Naive thymus-derived CD4-positive, alpha-beta T cell (primary cell): ENCODE results near the gene MYCN. TPM values are rescaled to one million over a fixed set of nuclear protein-coding genes. Genes with fewer than 3 reads are reported as not detected.

ENCODE experiments used
- ATAC-seq: fragments of 150-1000 bp; cut with Tn5 transposase; 2 replicates; pipeline ENCODE4 v1.10.0; 2021; ENCODE audit warnings: mild to moderate bottlenecking, moderate library complexity
- CTCF ChIA-PET: fragments of 350-600 bp; sonication (Branson Sonifier 250); formaldehyde crosslinking; loops from one replicate; lab custom pipeline; 2021; ENCODE audit warnings: antibody characterized with exemption; lab: Charles Lee
- POLR2A ChIA-PET: fragments of 350-600 bp; sonication (Branson Sonifier 250); formaldehyde crosslinking; loops from one replicate; lab custom pipeline; 2021; ENCODE audit warnings: antibody characterized with exemption, inconsistent platforms; lab: Charles Lee
- DNase-seq, 9 donors: peaks; one replicate each; pipeline versions ENCODE4 v3.0.0 to v3.0.0-alpha.2; 2020 to 2022; ENCODE audit warnings: mixed read lengths in 1 of 9
- H3K27ac ChIP-seq: one replicate; pipeline ENCODE4 v1.7.0; 2013; ENCODE audit warnings: mild to moderate bottlenecking, low read depth, low read length, moderate library complexity
- H3K27me3 ChIP-seq, 2 donors: one replicate each; pipeline ENCODE4 v1.7.0; 2013; ENCODE audit warnings: low read length in 2 of 2, mild to moderate bottlenecking in 2 of 2, moderate library complexity in 2 of 2; ENCODE audit not compliant: control insufficient read depth in 2 of 2, insufficient read depth in 2 of 2
- H3K36me3 ChIP-seq, 3 experiments: 1 replicate in 2 of 3; 2 replicates in 1 of 3; pipeline ENCODE4 v1.7.0; 2013; ENCODE audit warnings: low read length in 3 of 3, mild to moderate bottlenecking in 3 of 3, moderate library complexity in 1 of 3; ENCODE audit not compliant: insufficient read depth in 3 of 3, control insufficient read depth in 2 of 3
- H3K4me1 ChIP-seq, 2 donors: one replicate each; pipeline ENCODE4 v1.7.0; 2013; ENCODE audit warnings: low read length in 2 of 2, mild to moderate bottlenecking in 2 of 2, moderate library complexity in 1 of 2; ENCODE audit not compliant: control insufficient read depth in 2 of 2, insufficient read depth in 2 of 2
- H3K4me3 ChIP-seq: 2 replicates; pipeline ENCODE4 v1.7.0; 2013; ENCODE audit warnings: mild to moderate bottlenecking, low read length
- H3K9me3 ChIP-seq, 3 experiments: 1 replicate in 2 of 3; 2 replicates in 1 of 3; pipeline ENCODE4 v1.7.0; 2013; ENCODE audit warnings: low read length in 3 of 3; ENCODE audit not compliant: control insufficient read depth in 2 of 3
- H3K27ac Mint-ChIP-seq, 9 donors: one replicate each; pipeline ENCODE4 v1.8.0; 2020 to 2022; ENCODE audit warnings: mixed read lengths in 9 of 9, mild to moderate bottlenecking in 8 of 9, moderate library complexity in 5 of 9, inconsistent platforms in 2 of 9
- H3K27me3 Mint-ChIP-seq, 5 donors: one replicate each; pipeline ENCODE4 v1.8.0; 2021 to 2022; ENCODE audit warnings: mixed read lengths in 5 of 5, mild to moderate bottlenecking in 1 of 5
- H3K36me3 Mint-ChIP-seq, 5 donors: one replicate each; pipeline ENCODE4 v1.8.0; 2020 to 2022; ENCODE audit warnings: mixed read lengths in 5 of 5, mild to moderate bottlenecking in 3 of 5, inconsistent platforms in 1 of 5
- H3K4me1 Mint-ChIP-seq, 7 donors: one replicate each; pipeline ENCODE4 v1.8.0; 2020 to 2022; ENCODE audit warnings: mixed read lengths in 7 of 7, mild to moderate bottlenecking in 3 of 7, inconsistent platforms in 1 of 7
- H3K4me3 Mint-ChIP-seq, 10 donors: one replicate each; pipeline ENCODE4 v1.8.0; 2020 to 2022; ENCODE audit warnings: mild to moderate bottlenecking in 10 of 10, mixed read lengths in 10 of 10, moderate library complexity in 6 of 10, inconsistent platforms in 2 of 10
- H3K9me3 Mint-ChIP-seq, 11 donors: one replicate each; pipeline ENCODE4 v1.8.0; 2020 to 2022; ENCODE audit warnings: mixed read lengths in 11 of 11, mild to moderate bottlenecking in 4 of 11, inconsistent platforms in 1 of 11, moderate library complexity in 1 of 11
- intact Hi-C, 2 donors: fragments of 100-400 bp; cut with micrococcal nuclease; formaldehyde crosslinking; loops; one replicate each; pipeline ENCODE4 v1.15.1; 2023
- polyA plus RNA-seq, 2 donors: library from polyadenylated mRNA; unstranded; fragments of 300-500 nt; fragmentation: Illumina TruSeq; gene quantifications; one replicate each; pipeline ENCODE4 v1.2.3, GENCODE V29; 2021
- total RNA-seq, 6 experiments: library from RNA in 5 of 6; stranded (reverse) in 5 of 6; gene quantifications; 1 replicate in 5 of 6; 2 replicates in 1 of 6; pipeline ENCODE4 v1.2.3 and lab custom pipeline; 2021 to 2026

The MYCN gene
- total and polyA plus RNA-seq, 7 experiments from 2014 or later, result 0.21 to 2.3 (median 0.47) TPM; not detected in 3

- intact Hi-C loops, result no loop called here
- Mint-ChIP-seq H3K9me3 (no peaks in the 10 kb centered on the region), H3K27me3 (no peaks in the 10 kb centered on the region), H3K36me3 (peaks cover 0 to 4% (median 0%) of the 10 kb centered on the region in 5 donors), H3K4me1 (peaks cover 0 to 5% (median 0%) of the 10 kb centered on the region in 7 donors), H3K4me3 (no peak overlapping the region), H3K27ac (no peak overlapping the region)
- H3K36me3 ChIP-seq, result no peaks in the 10 kb centered on the region
- no peaks in the 10 kb centered on the region for H3K27me3 ChIP-seq
- H3K27ac ChIP-seq, result no peak overlapping the region
- H3K4me3 ChIP-seq, result no peak overlapping the region
- no peaks in the 10 kb centered on the region for H3K9me3 ChIP-seq
- no peak for ATAC-seq
- ChIA-PET CTCF (no interaction called here), POLR2A (interaction anchor here (1.5 kb wide), 1 partner anchor 11 kb away, joined by 4 read pairs; no protein-coding TSS in a partner anchor)
- DNase-seq, result no peak
- H3K4me1 ChIP-seq, result no peaks in the 10 kb centered on the region
These were observed 15.1 kb downstream of the MYCN start for GRCh38 chr2:15955232-15955988.

DNA sequence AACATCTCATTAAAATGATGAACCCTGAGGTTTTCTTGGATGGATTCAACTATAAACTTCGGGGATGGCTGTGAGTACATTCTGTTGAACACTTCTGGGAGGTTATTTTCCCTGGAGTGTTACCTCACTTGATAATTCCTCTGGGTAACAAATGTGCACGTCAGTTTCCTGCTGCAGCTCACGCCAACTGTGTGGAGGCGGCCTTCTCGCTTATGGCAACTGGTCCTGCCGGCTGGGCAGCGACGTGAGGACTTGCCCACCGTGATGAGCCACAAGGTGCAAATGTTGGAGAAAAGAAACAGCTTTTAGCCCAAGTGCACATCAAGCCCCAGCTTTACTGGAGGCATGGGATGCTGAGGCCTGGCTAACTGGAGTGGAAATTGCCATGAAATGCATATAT, 15.9 kb downstream of the MYCN start:
- POLR2A ChIA-PET, result interaction anchor here (1.5 kb wide), 1 partner anchor 10 kb away, joined by 4 read pairs; no protein-coding TSS in a partner anchor

GRCh38 chr2:15956751-15957736, 16.7 kb downstream of the MYCN start:
- Mint-ChIP-seq H3K4me1 (peaks cover 0 to 5% (median 0%) of the 10 kb centered on the region in 7 donors), H3K27me3 (peaks cover 0 to 6% (median 0%) of the 10 kb centered on the region in 5 donors), H3K36me3 (peaks cover 0 to 4% (median 0%) of the 10 kb centered on the region in 5 donors), H3K27ac (no peak overlapping the region), H3K9me3 (peaks cover 0 to 3% (median 0%) of the 10 kb centered on the region in 11 donors), H3K4me3 (no peak overlapping the region)
- CTCF ChIA-PET, result no interaction called here
- POLR2A ChIA-PET, result interaction anchor here (0.6 kb wide), 1 partner anchor 116 kb away, joined by 4 read pairs; no protein-coding TSS in a partner anchor
- no peak for ATAC-seq
- no peak overlapping the region for H3K27ac ChIP-seq
- no peaks in the 10 kb centered on the region for H3K4me1 ChIP-seq
- H3K27me3 ChIP-seq, result no peaks in the 10 kb centered on the region
- no peaks in the 10 kb centered on the region for H3K9me3 ChIP-seq
- no peaks in the 10 kb centered on the region for H3K36me3 ChIP-seq
- intact Hi-C loops, result no loop called here
- no peak overlapping the region for H3K4me3 ChIP-seq
- DNase-seq, result no peak

More for the DNA sequence above, 15.9 kb downstream of the MYCN start:
- H3K4me3 ChIP-seq, result no peak overlapping the region
- DNase-seq, result no peak
- peaks cover 0 to 5% (median 0%) of the 10 kb centered on the region in 7 donors for H3K4me1 Mint-ChIP-seq
- CTCF ChIA-PET, result no interaction called here
- H3K36me3 ChIP-seq, result no peaks in the 10 kb centered on the region
- H3K27me3 ChIP-seq, result no peaks in the 10 kb centered on the region
- no peak overlapping the region for H3K27ac ChIP-seq
- ATAC-seq, result no peak
- H3K36me3 Mint-ChIP-seq, result peaks cover 0 to 4% (median 0%) of the 10 kb centered on the region in 5 donors
- H3K9me3 Mint-ChIP-seq, result no peaks in the 10 kb centered on the region
- intact Hi-C loops, result no loop called here
- no peak overlapping the region for H3K27ac Mint-ChIP-seq
- no peaks in the 10 kb centered on the region for H3K27me3 Mint-ChIP-seq
- H3K4me1 ChIP-seq, result no peaks in the 10 kb centered on the region
- no peaks in the 10 kb centered on the region for H3K9me3 ChIP-seq
- no peak overlapping the region for H3K4me3 Mint-ChIP-seq

GRCh38 chr2:15957881-15958713, 17.7 kb downstream of the MYCN start:
- Mint-ChIP-seq H3K27ac (no peak overlapping the region), H3K9me3 (peaks cover 0 to 3% (median 0%) of the 10 kb centered on the region in 11 donors), H3K27me3 (peaks cover 0 to 6% (median 0%) of the 10 kb centered on the region in 5 donors), H3K4me1 (peaks cover 0 to 5% (median 0%) of the 10 kb centered on the region in 7 donors), H3K36me3 (peaks cover 0 to 4% (median 0%) of the 10 kb centered on the region in 5 donors), H3K4me3 (no peak overlapping the region)
- ATAC-seq (no peak), DNase-seq (no peak)
- Histone ChIP-seq H3K27ac (no peak overlapping the region), H3K4me1 (no peaks in the 10 kb centered on the region), H3K27me3 (no peaks in the 10 kb centered on the region), H3K4me3 (no peak overlapping the region), H3K9me3 (no peaks in the 10 kb centered on the region), H3K36me3 (no peaks in the 10 kb centered on the region)
- ChIA-PET CTCF (no interaction called here), POLR2A (no interaction called here)
- intact Hi-C loops, result no loop called here

- peaks cover 0 to 4% (median 0%) of the 10 kb centered on the region in 11 donors for H3K9me3 Mint-ChIP-seq
- H3K4me1 ChIP-seq, result no peaks in the 10 kb centered on the region
- CTCF ChIA-PET, result interaction anchor here (0.7 kb wide), 1 partner anchor 20 kb away, joined by 3 read pairs; no protein-coding TSS in a partner anchor
- ATAC-seq (no peak), DNase-seq (no peak)
- no peak overlapping the region for H3K4me3 Mint-ChIP-seq
- no peak overlapping the region for H3K27ac Mint-ChIP-seq
- intact Hi-C loops, result no loop called here
- no peaks in the 10 kb centered on the region for H3K27me3 ChIP-seq
- H3K4me1 Mint-ChIP-seq, result peaks cover 0 to 11% (median 6%) of the 10 kb centered on the region in 7 donors
- POLR2A ChIA-PET, result no interaction called here
- H3K27ac ChIP-seq, result no peak overlapping the region
- peaks cover 0 to 6% (median 0%) of the 10 kb centered on the region in 5 donors for H3K27me3 Mint-ChIP-seq
- no peaks in the 10 kb centered on the region for H3K9me3 ChIP-seq
- peaks cover 0 to 4% (median 0%) of the 10 kb centered on the region in 5 donors for H3K36me3 Mint-ChIP-seq
- H3K4me3 ChIP-seq, result no peak overlapping the region
- H3K36me3 ChIP-seq, result no peaks in the 10 kb centered on the region
These were observed 19.2 kb downstream of the MYCN start for GRCh38 chr2:15959331-15960153.
